ENCODE results near the gene AXL. TPM values are rescaled to one million over a fixed set of nuclear protein-coding genes. Genes with fewer than 3 reads are reported as not detected.

Gene AXL
- total RNA-seq, 1 donor from 2014 or later = 6.4 TPM

DNA sequence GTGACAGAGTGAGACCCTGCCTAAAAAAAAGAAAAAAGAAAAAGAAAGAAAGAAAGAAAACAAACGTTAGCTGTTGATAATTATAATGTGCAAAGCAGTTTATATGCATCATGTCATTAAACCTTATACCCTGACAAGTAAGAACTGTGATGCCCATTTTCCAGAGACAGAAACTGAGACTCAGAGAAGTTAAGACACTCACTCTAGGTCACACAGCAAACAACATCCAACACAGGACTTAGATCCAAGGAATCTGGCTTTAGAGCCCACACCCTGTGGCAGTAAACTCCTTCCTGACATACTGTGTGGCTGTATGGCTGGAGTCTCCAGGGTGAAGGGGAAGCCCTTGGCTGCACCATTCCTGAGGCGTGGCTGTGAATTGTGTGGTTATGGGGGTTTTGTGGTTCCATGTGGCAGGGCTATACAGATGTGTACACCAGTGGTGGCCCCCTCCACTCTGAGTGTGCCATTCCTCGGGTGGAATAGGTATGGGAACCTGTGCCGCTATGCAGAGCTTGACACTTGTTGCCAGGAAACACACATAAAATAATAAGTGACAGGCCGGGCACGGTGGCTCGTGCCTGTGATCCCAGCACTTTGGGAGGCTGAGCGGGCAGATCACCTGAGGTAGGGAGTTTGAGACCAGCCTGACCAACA lies 15.6 kb downstream of the AXL start:
- no peaks in the 10 kb centered on the region for H3K4me1 Mint-ChIP-seq
- no peaks in the 10 kb centered on the region for H3K9me3 Mint-ChIP-seq
- H3K27ac Mint-ChIP-seq (ENCODE audit: unreplicated experiment) = no peak overlapping the region
- TF ChIP-seq, protein P1, sequence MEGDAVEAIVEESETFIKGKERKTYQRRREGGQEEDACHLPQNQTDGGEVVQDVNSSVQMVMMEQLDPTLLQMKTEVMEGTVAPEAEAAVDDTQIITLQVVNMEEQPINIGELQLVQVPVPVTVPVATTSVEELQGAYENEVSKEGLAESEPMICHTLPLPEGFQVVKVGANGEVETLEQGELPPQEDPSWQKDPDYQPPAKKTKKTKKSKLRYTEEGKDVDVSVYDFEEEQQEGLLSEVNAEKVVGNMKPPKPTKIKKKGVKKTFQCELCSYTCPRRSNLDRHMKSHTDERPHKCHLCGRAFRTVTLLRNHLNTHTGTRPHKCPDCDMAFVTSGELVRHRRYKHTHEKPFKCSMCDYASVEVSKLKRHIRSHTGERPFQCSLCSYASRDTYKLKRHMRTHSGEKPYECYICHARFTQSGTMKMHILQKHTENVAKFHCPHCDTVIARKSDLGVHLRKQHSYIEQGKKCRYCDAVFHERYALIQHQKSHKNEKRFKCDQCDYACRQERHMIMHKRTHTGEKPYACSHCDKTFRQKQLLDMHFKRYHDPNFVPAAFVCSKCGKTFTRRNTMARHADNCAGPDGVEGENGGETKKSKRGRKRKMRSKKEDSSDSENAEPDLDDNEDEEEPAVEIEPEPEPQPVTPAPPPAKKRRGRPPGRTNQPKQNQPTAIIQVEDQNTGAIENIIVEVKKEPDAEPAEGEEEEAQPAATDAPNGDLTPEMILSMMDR (conservative IDR thresholded peaks at IDR 0.05) = no peak
- no peak for DNase-seq (ENCODE audit: low read depth, low spot score)
- no peak overlapping the region for H3K4me3 Mint-ChIP-seq
- H3K27me3 Mint-ChIP-seq (ENCODE audit: low read depth) = no peaks in the 10 kb centered on the region
- H3K36me3 Mint-ChIP-seq (ENCODE audit: low read depth) = no peaks in the 10 kb centered on the region

DNA sequence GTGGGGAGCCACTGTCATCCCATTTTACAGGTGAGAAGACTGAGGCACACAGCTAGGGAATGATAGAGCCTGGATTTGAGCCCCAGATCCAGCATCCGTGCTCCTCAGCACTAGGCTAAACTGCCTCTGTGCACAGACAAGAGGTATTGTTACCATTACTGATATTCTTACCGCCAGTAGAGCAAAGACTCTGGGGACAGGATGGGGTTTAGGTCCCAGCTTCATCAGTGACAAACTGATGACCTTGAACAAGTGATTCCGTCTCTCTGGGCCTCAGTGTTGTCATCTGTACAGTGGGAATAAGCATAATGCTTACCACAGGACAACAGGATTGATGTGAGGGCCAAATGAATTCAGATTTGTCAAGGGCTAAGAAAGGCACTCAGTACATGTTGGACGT lies 16.5 kb downstream of the AXL start:
- no peaks in the 10 kb centered on the region for H3K27me3 Mint-ChIP-seq (ENCODE audit: low read depth)
- TF ChIP-seq, protein P1 (conservative IDR thresholded peaks at IDR 0.05) = no peak
- H3K9me3 Mint-ChIP-seq = no peaks in the 10 kb centered on the region
- DNase-seq (ENCODE audit: low read depth, low spot score) = no peak
- H3K4me1 Mint-ChIP-seq = no peaks in the 10 kb centered on the region
- H3K27ac Mint-ChIP-seq (ENCODE audit: unreplicated experiment) = no peak overlapping the region
- no peaks in the 10 kb centered on the region for H3K36me3 Mint-ChIP-seq (ENCODE audit: low read depth)
- no peak overlapping the region for H3K4me3 Mint-ChIP-seq

DNA sequence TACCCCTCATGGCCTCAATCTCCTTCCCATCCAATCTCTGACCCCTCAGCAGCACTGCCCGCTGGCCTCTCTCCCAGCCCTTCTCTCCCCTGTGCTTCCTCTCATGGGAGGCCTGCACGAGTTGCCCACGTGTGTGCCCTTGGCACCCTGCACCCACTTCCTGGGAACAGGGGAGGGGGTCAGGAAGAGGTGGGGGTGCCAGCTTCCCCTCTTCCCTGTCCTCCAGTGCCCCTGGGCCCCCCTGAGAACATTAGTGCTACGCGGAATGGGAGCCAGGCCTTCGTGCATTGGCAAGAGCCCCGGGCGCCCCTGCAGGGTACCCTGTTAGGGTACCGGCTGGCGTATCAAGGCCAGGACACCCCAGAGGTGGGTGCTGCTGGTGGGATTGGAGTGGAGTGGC lies 19.2 kb downstream of the AXL start:
- H3K9me3 Mint-ChIP-seq = no peaks in the 10 kb centered on the region
- H3K36me3 Mint-ChIP-seq (ENCODE audit: low read depth) = no peaks in the 10 kb centered on the region

DNA sequence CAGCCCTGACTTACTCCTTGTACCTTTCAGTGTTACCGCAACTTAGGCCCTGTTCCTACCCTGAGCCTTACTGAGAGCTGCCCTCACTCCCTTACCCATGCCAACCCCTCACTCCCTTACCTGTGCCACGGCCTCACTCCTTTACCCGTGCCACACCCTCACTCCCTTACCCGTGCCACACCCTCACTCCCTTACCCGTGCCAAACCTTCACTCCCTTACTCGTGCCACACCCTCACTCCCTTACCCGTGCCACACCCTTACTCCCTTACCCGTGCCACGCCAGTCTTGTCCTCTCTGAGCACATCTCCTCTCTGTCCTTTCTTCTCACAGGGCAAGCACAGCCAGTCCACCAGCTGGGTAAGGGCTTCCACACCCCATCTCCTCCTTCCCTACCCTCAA lies 20.3 kb downstream of the AXL start:
- TF ChIP-seq, protein P1 (conservative IDR thresholded peaks at IDR 0.05) = no peak
- Mint-ChIP-seq H3K4me1 (no peaks in the 10 kb centered on the region), H3K36me3 (ENCODE audit: low read depth) (no peaks in the 10 kb centered on the region), H3K9me3 (no peaks in the 10 kb centered on the region), H3K27ac (ENCODE audit: unreplicated experiment) (peak overlapping the region; percentile 80), H3K27me3 (ENCODE audit: low read depth) (no peaks in the 10 kb centered on the region), H3K4me3 (no peak overlapping the region)
- no peak for DNase-seq (ENCODE audit: low read depth, low spot score)

More for the DNA sequence above, 19.2 kb downstream of the AXL start:
- no peak for DNase-seq (ENCODE audit: low read depth, low spot score)
- TF ChIP-seq, protein P1 (conservative IDR thresholded peaks at IDR 0.05) = no peak
- Mint-ChIP-seq H3K4me3 (no peak overlapping the region), H3K27ac (ENCODE audit: unreplicated experiment) (no peak overlapping the region), H3K27me3 (ENCODE audit: low read depth) (no peaks in the 10 kb centered on the region), H3K4me1 (no peaks in the 10 kb centered on the region)

DNA sequence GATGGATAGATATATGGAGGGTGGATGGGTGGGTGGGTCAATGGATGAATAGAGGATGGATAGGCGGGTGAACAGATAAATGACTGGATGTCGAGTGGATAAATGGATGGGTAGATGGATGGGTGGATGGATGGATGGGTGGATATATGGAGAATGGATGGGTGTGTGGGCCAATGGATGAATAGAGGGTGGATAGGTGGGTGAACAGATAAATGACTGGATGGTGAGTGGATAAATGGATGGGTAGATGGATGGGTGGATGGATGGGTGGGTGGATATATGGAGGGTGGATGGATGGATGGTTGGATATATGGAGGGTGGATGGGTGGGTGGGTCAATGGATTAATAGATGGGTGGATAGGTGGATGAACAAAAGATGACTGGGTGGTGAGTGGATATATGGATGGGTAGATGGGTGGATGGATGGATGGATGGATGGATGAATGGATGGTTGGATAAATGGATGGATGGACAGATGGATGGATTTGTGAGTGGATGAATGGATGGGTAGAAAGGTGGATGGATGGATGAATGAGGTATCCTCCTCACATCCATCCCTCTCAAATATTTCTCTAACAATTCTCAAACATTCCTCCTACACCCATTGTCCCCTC lies 21.0 kb downstream of the AXL start:
- no peak for DNase-seq (ENCODE audit: low read depth, low spot score)
- Mint-ChIP-seq H3K9me3 (no peaks in the 10 kb centered on the region), H3K4me1 (no peaks in the 10 kb centered on the region), H3K27ac (ENCODE audit: unreplicated experiment) (no peak overlapping the region), H3K36me3 (ENCODE audit: low read depth) (no peaks in the 10 kb centered on the region), H3K4me3 (no peak overlapping the region), H3K27me3 (ENCODE audit: low read depth) (no peaks in the 10 kb centered on the region)
- TF ChIP-seq, protein P1 (conservative IDR thresholded peaks at IDR 0.05) = no peak

Measured in neural crest cell (in vitro differentiated cells).